GM18526 (cell line): ENCODE measurements around the gene SRD5A2.

Experiments
- POLR2A ChIP-seq: IDR thresholded peaks from 3 replicates; pipeline ENCODE4 v1.6.1; 2011; ENCODE audit not compliant: insufficient read length; ENCODE audit errors: extremely low read depth

SRD5A2 gene

GRCh38 chr2:31555967-31556706, 24.6 kb downstream of the SRD5A2 start:
- no peak for TF ChIP-seq POLR2A

GRCh38 chr2:31553362-31553761, 27.4 kb downstream of the SRD5A2 start:
- TF ChIP-seq POLR2A = no peak

GRCh38 chr2:31547485-31547884, 33.3 kb downstream of the SRD5A2 start:
- no peak for TF ChIP-seq POLR2A

DNA sequence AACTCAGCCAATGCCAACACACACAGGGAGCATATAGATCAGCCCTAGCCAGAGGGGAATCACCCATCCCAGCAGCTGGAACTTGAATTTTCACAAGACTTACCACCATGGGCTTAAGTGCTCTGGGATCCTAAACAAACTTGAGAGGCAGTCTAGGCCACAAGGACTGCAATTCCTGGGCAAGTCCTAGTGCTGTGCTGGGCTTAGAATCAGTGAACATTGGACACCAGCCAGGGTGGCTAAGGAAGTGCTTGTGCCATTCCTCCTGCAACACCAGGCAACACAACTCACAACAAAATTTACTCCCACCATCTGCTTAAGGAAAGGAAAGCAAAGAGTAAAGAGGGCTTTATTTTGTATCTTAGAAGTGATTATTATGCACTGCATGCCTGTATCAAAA, 38.9 kb downstream of the SRD5A2 start:
- no peak for TF ChIP-seq POLR2A

DNA sequence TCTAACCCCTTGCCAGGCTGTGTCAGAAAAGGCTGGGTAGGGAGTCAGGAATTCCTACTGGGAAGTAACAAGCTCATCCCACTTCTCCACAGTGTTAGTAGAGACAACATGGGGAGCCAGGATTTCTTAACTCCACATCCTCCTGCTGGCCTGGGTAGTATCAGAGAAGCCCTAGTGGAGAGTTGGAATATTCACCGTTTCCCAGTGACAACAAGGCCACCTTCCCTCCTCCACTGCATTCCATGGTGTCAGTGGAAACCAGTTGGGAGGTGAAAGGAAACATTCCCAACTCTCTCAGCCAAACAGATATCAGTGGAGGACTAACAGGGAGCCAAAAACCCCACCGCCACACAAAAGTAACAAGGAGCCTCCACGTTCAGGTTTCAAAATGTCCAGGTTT, 41.2 kb downstream of the SRD5A2 start:
- no peak for TF ChIP-seq POLR2A

GRCh38 chr2:31535768-31536167, 45.0 kb downstream of the SRD5A2 start:
- TF ChIP-seq POLR2A = no peak

- TF ChIP-seq POLR2A = no peak
Measured at GRCh38 chr2:31534636-31535035, 46.1 kb downstream of the SRD5A2 start.

DNA sequence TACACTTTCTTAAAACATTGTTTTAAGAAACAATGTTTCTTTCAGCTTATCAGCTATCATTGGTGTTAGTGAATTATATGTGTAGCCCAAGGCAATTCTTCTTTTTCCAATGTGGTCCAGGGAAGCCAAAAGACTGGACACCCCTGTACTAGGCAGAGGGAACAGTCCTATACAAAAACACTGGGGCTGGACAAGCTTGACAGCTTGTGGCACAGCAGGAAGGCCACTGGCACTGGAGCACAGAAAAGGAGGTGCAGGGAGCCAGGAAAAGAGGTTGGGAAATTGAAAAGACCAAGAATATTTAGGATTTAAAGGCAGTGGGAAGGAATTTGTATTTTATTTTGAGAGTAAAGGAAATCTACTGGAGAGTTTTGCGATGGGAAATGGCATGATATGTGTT, 47.7 kb downstream of the SRD5A2 start:
- TF ChIP-seq POLR2A = no peak

DNA sequence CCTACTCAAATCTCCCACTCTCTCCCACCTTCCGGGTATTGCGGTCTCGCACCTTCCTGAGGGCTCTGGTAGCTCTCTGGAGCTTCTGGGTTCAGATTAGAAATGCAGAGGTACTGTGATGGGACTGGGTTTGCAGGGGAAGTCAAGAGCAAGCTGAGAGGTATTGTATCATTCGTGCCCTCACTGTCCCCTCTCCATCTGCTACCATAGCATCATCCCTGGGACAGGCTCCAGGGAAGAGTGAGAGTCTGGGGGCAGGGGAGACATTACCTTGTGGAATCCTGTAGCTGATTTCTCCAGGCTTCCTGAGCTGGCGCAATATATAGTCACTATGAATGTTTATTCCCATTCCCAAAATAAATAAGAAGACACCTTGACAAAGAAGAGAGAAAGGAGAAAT, 49.6 kb downstream of the SRD5A2 start:
- TF ChIP-seq POLR2A = no peak

- no peak for TF ChIP-seq POLR2A
Measured at GRCh38 chr2:31529256-31529655, 51.5 kb downstream of the SRD5A2 start.

- TF ChIP-seq POLR2A = no peak
Measured at GRCh38 chr2:31528823-31529222, 51.9 kb downstream of the SRD5A2 start.

- no peak for TF ChIP-seq POLR2A
Measured at GRCh38 chr2:31526946-31527732, 53.6 kb downstream of the SRD5A2 start.

DNA sequence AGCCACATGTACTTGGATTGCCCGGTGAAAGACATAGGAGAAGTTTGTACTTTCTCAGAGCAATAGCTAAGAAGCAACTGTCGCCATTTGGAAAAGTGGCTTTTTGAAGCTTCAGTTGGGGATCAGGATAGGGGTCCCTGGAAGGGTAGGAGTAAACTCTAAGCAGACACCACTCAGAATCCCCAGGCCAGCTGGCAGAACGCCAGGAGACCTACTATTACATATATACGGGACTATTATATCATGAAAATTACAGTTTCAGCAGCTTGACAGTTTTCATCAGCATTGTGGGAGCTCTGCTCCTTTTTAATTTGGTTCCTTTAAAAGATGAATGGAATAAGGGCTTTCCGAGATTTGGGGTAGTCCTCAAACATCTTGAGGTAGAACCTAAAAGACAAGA, 54.9 kb downstream of the SRD5A2 start:
- no peak for TF ChIP-seq POLR2A

- TF ChIP-seq POLR2A = no peak
Measured at GRCh38 chr2:31524592-31524991, 56.1 kb downstream of the SRD5A2 start.

DNA sequence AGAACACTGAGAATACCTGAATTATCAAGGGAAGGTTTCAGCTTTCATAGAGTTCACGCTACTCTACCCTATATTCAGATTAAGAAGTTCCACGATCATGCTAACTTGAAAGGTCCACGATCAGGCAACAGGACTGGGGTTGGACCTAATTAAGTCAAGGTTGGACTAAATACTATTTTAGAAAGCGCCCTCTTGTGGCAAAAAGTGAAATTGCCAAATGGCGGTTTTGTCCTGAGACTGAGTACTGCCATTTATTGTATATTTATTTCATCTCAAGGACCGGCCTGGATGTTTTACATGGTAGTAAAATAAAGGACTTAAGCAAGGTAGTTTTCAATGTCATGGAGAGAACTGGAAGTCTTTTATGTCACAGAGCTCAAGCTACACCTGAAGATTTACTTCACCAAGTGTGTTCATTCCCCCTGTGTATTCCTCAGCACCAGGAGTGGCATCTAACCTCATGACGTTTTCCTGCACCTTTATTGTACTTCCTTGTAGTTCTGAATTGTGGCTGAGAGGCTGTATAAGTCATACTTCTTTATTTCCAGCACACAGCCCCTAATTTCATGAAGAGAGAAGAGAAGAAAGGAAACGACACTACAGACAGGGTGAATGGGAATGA, 56.8 kb downstream of the SRD5A2 start:
- TF ChIP-seq POLR2A = no peak

DNA sequence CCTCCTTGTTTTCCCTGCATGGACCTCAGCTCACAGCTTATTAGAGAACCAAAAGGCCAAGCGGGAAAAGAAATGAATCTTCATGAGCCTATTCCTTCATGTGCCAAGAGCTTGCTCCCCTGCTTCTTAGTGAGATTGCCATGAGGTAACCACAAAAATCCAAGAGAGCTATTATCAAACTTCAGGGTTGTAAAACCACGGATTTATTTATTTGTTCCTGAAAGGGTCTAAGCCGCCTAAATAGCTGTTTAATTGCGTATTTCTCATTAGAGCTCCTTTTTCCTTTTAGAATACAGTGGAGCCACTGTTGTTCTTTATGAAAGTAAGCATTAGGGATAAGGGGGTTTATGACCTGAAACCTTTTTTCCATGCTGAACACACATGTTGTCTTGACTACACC, 58.0 kb downstream of the SRD5A2 start:
- TF ChIP-seq POLR2A = no peak
